ENCODE data around the gene ECI2.

The ECI2 gene

DNA sequence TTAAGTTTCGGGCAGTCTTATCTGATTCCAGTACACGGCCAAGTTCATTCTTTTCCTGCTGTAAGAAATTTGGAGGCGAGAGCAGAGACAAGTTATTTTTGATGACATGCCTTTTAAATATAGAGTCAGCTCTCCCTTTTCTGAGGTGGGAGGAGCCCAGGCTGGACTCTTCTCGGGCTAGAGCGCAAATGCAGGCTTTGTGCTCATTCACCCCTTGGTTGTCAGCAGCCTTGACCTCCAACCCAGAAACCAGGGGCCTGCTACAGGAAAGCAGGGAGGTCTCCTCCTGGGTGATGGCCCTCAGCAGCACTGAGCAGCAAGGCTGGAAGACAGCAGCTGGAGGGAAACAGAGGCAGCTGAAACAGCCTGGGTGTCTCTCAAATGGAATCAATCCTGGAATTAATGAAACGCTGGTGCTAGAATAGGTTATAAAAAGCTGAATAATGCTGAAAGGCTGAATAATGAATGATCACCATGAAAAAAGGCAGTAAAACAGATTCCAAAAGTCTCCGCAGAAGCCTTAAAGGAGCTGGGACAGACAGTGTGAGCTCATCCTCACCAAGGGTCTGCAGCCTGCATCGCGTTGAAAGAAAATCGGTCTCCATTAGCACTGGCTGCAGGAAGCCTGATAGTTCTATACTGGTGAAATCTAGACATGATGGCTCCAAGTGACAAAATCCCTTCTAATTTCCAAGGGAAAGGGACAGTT, 28.2 kb upstream of the ECI2 start:
- DNase-seq (ENCODE audit: low read depth in 2 of 2) = no peak
- no peak overlapping the region for H3K4me3 ChIP-seq (replicated peaks in 1 of 2; ENCODE audit: low read depth in 2 of 2, low read length in 2 of 2)
- TF ChIP-seq, protein P1, sequence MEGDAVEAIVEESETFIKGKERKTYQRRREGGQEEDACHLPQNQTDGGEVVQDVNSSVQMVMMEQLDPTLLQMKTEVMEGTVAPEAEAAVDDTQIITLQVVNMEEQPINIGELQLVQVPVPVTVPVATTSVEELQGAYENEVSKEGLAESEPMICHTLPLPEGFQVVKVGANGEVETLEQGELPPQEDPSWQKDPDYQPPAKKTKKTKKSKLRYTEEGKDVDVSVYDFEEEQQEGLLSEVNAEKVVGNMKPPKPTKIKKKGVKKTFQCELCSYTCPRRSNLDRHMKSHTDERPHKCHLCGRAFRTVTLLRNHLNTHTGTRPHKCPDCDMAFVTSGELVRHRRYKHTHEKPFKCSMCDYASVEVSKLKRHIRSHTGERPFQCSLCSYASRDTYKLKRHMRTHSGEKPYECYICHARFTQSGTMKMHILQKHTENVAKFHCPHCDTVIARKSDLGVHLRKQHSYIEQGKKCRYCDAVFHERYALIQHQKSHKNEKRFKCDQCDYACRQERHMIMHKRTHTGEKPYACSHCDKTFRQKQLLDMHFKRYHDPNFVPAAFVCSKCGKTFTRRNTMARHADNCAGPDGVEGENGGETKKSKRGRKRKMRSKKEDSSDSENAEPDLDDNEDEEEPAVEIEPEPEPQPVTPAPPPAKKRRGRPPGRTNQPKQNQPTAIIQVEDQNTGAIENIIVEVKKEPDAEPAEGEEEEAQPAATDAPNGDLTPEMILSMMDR (IDR thresholded peaks at IDR 0.05; ENCODE audit: low read depth, low read length) = no peak

DNA sequence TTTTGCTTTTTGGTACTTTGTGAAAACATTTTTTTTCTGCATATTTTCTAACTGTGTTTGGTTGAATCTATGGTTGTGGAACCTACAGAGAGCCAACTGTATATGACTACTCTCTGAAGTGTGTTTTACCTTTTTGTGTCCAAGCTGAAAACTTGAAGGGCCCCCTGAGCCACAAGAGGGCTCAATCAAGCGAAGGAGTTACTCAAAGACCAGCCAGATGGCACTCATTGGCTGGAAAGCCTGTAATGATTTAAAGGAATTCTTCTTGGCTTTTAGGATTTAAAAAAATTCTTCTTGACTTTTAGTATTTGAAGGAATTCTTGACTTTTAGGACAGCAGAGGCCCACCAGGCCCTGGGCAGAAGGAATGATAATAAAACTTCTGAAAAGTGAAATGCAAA, 27.0 kb upstream of the ECI2 start:
- TF ChIP-seq, protein P1 (IDR thresholded peaks at IDR 0.05; ENCODE audit: low read depth, low read length) = no peak
- no peak for DNase-seq (ENCODE audit: low read depth in 2 of 2)
- H3K4me3 ChIP-seq (replicated peaks in 1 of 2; ENCODE audit: low read depth in 2 of 2, low read length in 2 of 2) = no peak overlapping the region

DNA sequence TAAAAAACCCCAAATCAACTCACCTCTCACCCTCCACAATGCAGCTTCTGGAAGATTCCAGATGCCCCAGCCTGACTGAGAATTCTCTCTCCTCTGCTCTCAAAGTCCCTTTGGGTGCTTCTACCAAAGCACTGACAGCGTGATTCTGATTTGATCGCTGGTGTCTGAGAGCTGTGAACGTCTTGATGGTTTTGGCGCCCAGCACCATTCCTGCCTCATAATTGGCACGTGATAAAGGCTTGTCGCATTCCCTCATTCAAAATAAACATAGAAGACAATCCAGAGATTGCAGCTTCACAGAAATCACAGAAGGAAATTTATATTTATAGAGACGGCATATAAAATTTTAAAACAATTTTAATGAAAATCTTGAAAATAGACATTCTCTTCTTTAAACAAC, 24.1 kb upstream of the ECI2 start:
- DNase-seq (ENCODE audit: low read depth in 2 of 2) = no peak
- H3K4me3 ChIP-seq (replicated peaks in 1 of 2; ENCODE audit: low read depth in 2 of 2, low read length in 2 of 2) = no peak overlapping the region
- TF ChIP-seq, protein P1 (IDR thresholded peaks at IDR 0.05; ENCODE audit: low read depth, low read length) = no peak

DNA sequence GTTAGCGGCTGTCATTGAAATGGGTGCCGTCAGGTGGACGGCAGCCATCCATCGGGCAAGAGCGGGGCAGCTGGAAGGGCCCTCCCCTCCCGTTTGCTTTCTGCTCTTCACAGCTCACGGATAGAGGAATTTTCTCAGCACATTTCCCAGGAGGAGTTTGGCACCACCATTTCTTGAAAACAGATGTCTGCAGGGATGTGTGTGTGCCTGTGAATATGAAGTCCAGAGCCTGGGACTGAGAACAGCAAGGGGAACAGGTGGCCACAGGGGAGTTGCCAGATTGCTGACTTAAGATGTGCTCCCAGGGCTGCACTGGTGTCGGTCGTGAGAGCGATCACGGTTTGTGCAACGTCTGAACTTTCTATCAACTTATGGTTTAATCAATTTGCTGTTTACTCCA, 22.1 kb upstream of the ECI2 start:
- no peak for DNase-seq (ENCODE audit: low read depth in 2 of 2)
- TF ChIP-seq, protein P1 (IDR thresholded peaks at IDR 0.05; ENCODE audit: low read depth, low read length) = no peak

DNA sequence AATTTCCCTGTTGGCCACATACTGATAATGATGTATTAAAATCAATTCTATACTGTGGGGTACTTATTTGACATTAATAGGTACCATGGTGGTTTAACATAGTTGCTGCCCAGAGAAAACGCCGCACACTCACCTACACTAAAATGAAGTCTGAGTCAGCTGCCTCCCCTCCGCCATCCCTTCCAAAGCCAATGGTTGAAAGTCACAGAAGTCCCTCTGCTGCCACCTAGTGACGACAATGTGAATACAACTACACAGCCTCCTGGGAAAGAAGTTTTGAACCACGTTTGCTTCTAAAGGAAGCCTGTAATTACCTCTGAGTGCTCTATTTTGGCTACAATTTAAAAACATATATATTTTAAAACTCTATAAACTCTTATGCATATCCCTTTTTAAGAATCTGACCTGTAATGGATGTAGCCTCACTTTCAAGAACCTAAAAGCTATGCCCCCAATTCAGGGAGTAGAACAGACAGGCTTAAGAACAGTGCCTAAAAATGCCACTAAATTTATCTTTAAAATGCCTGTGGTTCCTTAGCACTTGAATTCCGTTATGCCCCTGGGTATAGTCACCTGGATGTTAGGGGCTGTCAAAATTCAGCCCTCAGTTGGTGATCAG, 20.6 kb upstream of the ECI2 start:
- peak; percentile 87 to 91 for DNase-seq (ENCODE audit: low read depth in 2 of 2)
- TF ChIP-seq, protein P1 (IDR thresholded peaks at IDR 0.05; ENCODE audit: low read depth, low read length) = peak; percentile 81
- no peak overlapping the region for H3K4me3 ChIP-seq (replicated peaks in 1 of 2; ENCODE audit: low read depth in 2 of 2, low read length in 2 of 2)

More for the DNA sequence above, 22.1 kb upstream of the ECI2 start:
- H3K4me3 ChIP-seq (replicated peaks in 1 of 2; ENCODE audit: low read depth in 2 of 2, low read length in 2 of 2) = no peak overlapping the region

DNA sequence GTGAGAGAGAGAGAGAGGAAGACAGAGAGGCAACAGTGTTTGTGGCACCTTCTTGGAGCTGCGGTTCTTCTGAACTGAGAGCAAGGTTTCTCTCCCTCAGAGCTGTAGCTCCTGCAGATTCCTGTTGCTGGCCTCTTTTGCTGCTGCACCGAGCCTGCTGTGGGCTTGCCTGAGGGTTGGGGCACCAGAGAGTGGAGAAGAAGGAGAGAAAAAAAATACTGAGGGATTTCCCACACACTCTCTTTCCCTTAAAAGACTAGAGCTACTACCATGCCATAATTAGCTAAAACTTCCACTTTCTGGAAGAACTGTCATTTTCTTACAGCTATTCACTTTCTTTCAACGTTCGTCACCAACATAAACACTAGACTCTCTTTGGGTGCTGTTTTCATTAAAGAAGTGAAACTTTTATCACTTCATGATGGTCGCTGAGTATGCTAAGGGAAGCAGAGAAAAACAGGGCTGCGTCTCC, 18.2 kb upstream of the ECI2 start:
- H3K4me3 ChIP-seq (replicated peaks in 1 of 2; ENCODE audit: low read depth in 2 of 2, low read length in 2 of 2) = no peak overlapping the region
- TF ChIP-seq, protein P1 (IDR thresholded peaks at IDR 0.05; ENCODE audit: low read depth, low read length) = no peak
- no peak for DNase-seq (ENCODE audit: low read depth in 2 of 2)
